ENCODE measurements around the gene PIGN. TPM values are rescaled to one million over a fixed set of nuclear protein-coding genes. Genes with fewer than 3 reads are reported as not detected.
"Not testable (repeated sequence)": the region's sequence is repeated elsewhere in the genome, so short reads cannot be mapped to it uniquely, and the experiment has no call there.

Gene PIGN
- total RNA-seq, 6 experiments from 2014 or later: 8.2 to 17.8 (median 13.0) TPM

DNA sequence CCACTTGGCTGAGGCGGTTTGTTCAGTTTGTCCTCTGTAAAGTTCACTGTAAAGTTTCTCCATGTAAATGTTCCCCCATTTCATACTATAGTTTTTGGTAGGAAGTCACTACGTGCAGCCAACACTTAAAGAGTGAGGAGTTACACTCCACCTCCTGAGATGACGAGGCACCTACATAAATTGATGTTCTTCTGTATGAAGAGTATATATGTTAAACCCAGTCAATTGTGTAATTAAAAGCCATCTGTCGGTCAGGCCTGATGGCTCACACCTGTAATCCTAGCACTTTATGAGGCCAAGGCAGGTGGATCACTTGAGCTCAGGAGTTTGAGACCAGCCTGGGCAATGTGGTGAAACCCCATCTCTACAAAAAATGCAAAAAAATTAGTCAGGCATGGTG, 7.6 kb downstream of the PIGN start:
- intact Hi-C loops (cut with DNase I): no loop called here
- no peak for ATAC-seq

GRCh38 chr18:62177271-62177670, 9.6 kb downstream of the PIGN start:
- 78% methylated on average over 3 of the region's 3 CpGs for WGBS (ENCODE audit: insufficient coverage, low coverage, low lambda C conversion rate, missing lambda C conversion rate)
- Histone ChIP-seq H3K4me1 (no peaks in the 10 kb centered on the region), H3K27ac (no peak overlapping the region), H3K4me3 (no peak overlapping the region), H3K27me3 (no peaks in the 10 kb centered on the region), H3K36me3 (no peaks in the 10 kb centered on the region), H3K9me3 (no peaks in the 10 kb centered on the region)
- DNase-seq (no peak), ATAC-seq (no peak)
- TF ChIP-seq, protein P1, sequence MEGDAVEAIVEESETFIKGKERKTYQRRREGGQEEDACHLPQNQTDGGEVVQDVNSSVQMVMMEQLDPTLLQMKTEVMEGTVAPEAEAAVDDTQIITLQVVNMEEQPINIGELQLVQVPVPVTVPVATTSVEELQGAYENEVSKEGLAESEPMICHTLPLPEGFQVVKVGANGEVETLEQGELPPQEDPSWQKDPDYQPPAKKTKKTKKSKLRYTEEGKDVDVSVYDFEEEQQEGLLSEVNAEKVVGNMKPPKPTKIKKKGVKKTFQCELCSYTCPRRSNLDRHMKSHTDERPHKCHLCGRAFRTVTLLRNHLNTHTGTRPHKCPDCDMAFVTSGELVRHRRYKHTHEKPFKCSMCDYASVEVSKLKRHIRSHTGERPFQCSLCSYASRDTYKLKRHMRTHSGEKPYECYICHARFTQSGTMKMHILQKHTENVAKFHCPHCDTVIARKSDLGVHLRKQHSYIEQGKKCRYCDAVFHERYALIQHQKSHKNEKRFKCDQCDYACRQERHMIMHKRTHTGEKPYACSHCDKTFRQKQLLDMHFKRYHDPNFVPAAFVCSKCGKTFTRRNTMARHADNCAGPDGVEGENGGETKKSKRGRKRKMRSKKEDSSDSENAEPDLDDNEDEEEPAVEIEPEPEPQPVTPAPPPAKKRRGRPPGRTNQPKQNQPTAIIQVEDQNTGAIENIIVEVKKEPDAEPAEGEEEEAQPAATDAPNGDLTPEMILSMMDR (IDR thresholded peaks at IDR 0.05): no peak
- TF ChIP-seq POLR2A (IDR thresholded peaks at IDR 0.05): no peak
- intact Hi-C loops (cut with DNase I): no loop called here

More for the DNA sequence above, 7.6 kb downstream of the PIGN start:
- H3K4me1 ChIP-seq: peaks cover 0 to 3% (median 0%) of the 10 kb centered on the region in 4 donors
- no peak overlapping the region for H3K4me3 ChIP-seq
- 100% methylated on average over 4 of the region's 4 CpGs for WGBS (ENCODE audit: insufficient coverage, low coverage, low lambda C conversion rate, missing lambda C conversion rate)
- no peaks in the 10 kb centered on the region for H3K27me3 ChIP-seq
- no peak overlapping the region for H3K27ac ChIP-seq
- DNase-seq: no peak
- H3K9me3 ChIP-seq: no peaks in the 10 kb centered on the region
- no peaks in the 10 kb centered on the region for H3K36me3 ChIP-seq
- TF ChIP-seq, protein P1 (IDR thresholded peaks at IDR 0.05): no peak
- no peak for TF ChIP-seq POLR2A (IDR thresholded peaks at IDR 0.05)

DNA sequence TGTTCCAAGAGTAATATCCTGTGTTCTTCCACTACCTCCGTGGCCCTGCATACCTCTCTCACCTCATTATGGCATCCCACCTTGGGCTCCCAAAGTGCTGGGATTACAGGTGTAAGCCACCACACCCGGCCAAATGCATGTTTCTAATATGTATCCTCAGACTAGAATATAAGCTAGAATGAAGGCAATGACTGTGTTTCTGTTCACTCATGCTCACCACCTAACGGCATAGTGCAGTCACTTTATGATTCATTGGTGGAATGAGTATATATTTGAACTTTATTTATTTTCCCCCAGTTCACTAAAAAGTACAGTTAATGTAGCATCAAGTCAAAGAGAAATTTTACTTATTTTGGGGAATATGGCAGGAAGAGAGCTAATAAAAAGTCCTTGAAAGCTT, 11.3 kb downstream of the PIGN start:
- DNase-seq: no peak
- 89% methylated on average over 3 of the region's 3 CpGs for WGBS (ENCODE audit: insufficient coverage, low coverage, low lambda C conversion rate, missing lambda C conversion rate)

DNA sequence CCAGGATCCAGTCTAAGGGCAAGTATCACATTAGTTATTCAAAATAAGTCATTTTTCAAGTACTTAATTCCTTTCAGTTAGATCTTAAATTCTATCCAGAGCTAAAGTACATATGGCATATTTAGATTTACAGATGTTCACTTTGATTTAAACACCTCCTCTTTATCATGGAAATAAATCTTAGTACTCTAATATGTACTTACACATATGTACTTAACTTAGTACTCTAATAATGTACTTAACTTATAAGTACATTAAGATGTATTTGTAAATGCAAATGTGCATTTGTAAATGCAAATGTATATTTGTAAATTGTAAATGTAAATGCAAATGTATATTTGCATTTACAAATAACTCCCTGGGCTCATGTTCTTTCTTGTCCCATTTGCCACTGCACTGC, 14.6 kb downstream of the PIGN start:
- intact Hi-C loops (cut with DNase I): no loop called here
- Histone ChIP-seq H3K36me3 (no peaks in the 10 kb centered on the region), H3K27me3 (no peaks in the 10 kb centered on the region), H3K4me1 (no peaks in the 10 kb centered on the region), H3K4me3 (no peak overlapping the region), H3K27ac (no peak overlapping the region), H3K9me3 (no peaks in the 10 kb centered on the region)
- TF ChIP-seq, protein P1 (IDR thresholded peaks at IDR 0.05): no peak
- no peak for TF ChIP-seq POLR2A (IDR thresholded peaks at IDR 0.05)
- no peak for DNase-seq
- ATAC-seq: no peak

More for the DNA sequence above, 11.3 kb downstream of the PIGN start:
- Histone ChIP-seq H3K9me3 (no peaks in the 10 kb centered on the region), H3K27me3 (no peaks in the 10 kb centered on the region), H3K27ac (no peak overlapping the region), H3K36me3 (no peaks in the 10 kb centered on the region), H3K4me1 (no peaks in the 10 kb centered on the region), H3K4me3 (no peak overlapping the region)
- no peak for ATAC-seq
- intact Hi-C loops (cut with DNase I): no loop called here
- no peak for TF ChIP-seq POLR2A (IDR thresholded peaks at IDR 0.05)
- TF ChIP-seq, protein P1 (IDR thresholded peaks at IDR 0.05): no peak

DNA sequence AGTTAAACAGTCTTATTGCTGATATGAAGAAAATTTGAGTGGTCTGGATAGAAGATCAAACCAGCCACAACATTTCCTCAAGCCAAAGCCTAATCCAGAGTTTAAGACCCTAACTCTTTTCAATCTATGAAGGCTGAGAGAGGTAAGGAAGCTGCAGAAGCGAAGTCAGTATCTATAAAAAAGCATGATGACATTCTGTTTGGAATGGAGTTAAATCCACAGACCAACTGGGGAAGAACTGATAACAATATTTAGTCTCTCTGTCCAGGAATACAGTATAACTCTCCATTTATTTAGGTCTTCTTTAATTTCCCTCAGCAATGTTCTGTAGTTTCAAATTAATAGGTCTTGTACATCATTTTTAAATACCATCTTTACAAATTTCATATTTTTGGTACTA, 16.0 kb downstream of the PIGN start:
- 93% methylated on average over 1 of the region's 1 CpG for WGBS (ENCODE audit: insufficient coverage, low coverage, low lambda C conversion rate, missing lambda C conversion rate)
- Histone ChIP-seq H3K4me1 (no peaks in the 10 kb centered on the region), H3K27me3 (no peaks in the 10 kb centered on the region), H3K4me3 (no peak overlapping the region), H3K27ac (no peak overlapping the region), H3K9me3 (no peaks in the 10 kb centered on the region), H3K36me3 (no peaks in the 10 kb centered on the region)
- ATAC-seq: no peak
- intact Hi-C loops (cut with DNase I): no loop called here
- TF ChIP-seq, protein P1 (IDR thresholded peaks at IDR 0.05): no peak
- TF ChIP-seq POLR2A (IDR thresholded peaks at IDR 0.05): no peak
- no peak for DNase-seq

DNA sequence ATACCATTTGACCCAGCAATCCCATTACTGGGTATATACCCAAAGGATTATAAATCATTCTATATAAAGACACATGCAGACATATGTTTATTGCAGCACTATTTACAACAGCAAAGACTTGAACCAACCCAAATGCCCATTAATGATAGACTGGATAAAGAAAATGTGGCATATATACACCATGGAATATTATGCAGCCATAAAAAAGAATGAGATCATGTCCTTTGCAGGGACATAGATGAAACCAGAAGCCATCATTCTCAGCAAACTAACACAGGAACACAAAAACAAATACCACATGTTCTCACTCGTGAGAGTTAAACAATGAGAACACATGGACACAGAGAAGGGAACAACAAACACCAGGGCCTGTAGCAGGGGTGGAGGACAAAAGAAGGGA, 20.3 kb downstream of the PIGN start:
- 83% methylated on average over 1 of the region's 1 CpG for WGBS (ENCODE audit: insufficient coverage, low coverage, low lambda C conversion rate, missing lambda C conversion rate)
- DNase-seq; H3K36me3 ChIP-seq; H3K4me3 ChIP-seq; H3K27me3 ChIP-seq; H3K4me1 ChIP-seq; H3K9me3 ChIP-seq; H3K27ac ChIP-seq; intact Hi-C loops (cut with DNase I); ATAC-seq: not testable (repeated sequence)
